MM.1S (cell line): ENCODE data around the gene FOXK2.
A peak's percentile ranks its signal among the peaks of the same experiment; 100 is the strongest.

Experiments used
- DNase-seq: peaks from one replicate; pipeline ENCODE4 v3.0.0-alpha.2; 2015
- H2AFZ ChIP-seq: fragments of 300-600 bp; sonication (generic); 2 replicates; pipeline ENCODE4 v1.6.0; 2016; ENCODE audit warnings: antibody characterized with exemption, low read length
- H3F3A ChIP-seq: fragments of 300-600 bp; sonication (generic); 2 replicates; pipeline ENCODE4 v1.6.1; 2016; ENCODE audit warnings: mild to moderate bottlenecking, antibody characterized with exemption, low read length, moderate library complexity, mixed read lengths; ENCODE audit not compliant: insufficient read depth
- H3K27ac ChIP-seq: fragments of 300-600 bp; sonication (generic); 2 replicates; pipeline ENCODE4 v1.5.1; 2016; ENCODE audit warnings: mild to moderate bottlenecking, low read length
- H3K27me3 ChIP-seq: fragments of 300-600 bp; sonication (generic); replicated peaks from 2 replicates; pipeline ENCODE4 v1.6.0; 2016; ENCODE audit warnings: low read length; ENCODE audit not compliant: insufficient read depth
- H3K36me3 ChIP-seq: fragments of 300-600 bp; sonication (generic); replicated peaks from 2 replicates; pipeline ENCODE4 v1.6.1; 2016; ENCODE audit warnings: mild to moderate bottlenecking, low read length, mixed read lengths; ENCODE audit not compliant: insufficient read depth
- H3K4me1 ChIP-seq: fragments of 300-600 bp; sonication (generic); 2 replicates; pipeline ENCODE4 v1.6.1; 2016; ENCODE audit warnings: low read length, mixed read lengths
- H3K4me2 ChIP-seq: fragments of 300-600 bp; sonication (generic); 2 replicates; pipeline ENCODE4 v1.6.0; 2016; ENCODE audit warnings: low read depth, low read length
- H3K4me3 ChIP-seq: fragments of 300-600 bp; sonication (generic); 2 replicates; pipeline ENCODE4 v1.5.1; 2016; ENCODE audit warnings: low read length, mixed read lengths
- H3K79me2 ChIP-seq: fragments of 300-600 bp; sonication (generic); 2 replicates; pipeline ENCODE4 v1.6.1; 2016; ENCODE audit warnings: mixed run types, low read length, mixed read lengths
- H3K9ac ChIP-seq: fragments of 300-600 bp; sonication (generic); 2 replicates; pipeline ENCODE4 v1.6.1; 2016; ENCODE audit warnings: low read length, mixed read lengths
- H3K9me2 ChIP-seq: fragments of 300-600 bp; sonication (generic); replicated peaks from 2 replicates; pipeline ENCODE4 v1.6.1; 2016; ENCODE audit warnings: mild to moderate bottlenecking, low read length, mixed read lengths; ENCODE audit not compliant: insufficient read depth
- H3K9me3 ChIP-seq: fragments of 300-600 bp; sonication (generic); replicated peaks from 2 replicates; pipeline ENCODE4 v1.6.1; 2016; ENCODE audit warnings: mild to moderate bottlenecking, low read length, mixed read lengths; ENCODE audit not compliant: insufficient read depth
- H4K20me1 ChIP-seq: fragments of 300-600 bp; sonication (generic); 2 replicates; pipeline ENCODE4 v1.6.1; 2016; ENCODE audit warnings: mild to moderate bottlenecking, low read length, moderate library complexity, mixed read lengths; ENCODE audit not compliant: insufficient read depth
- EZH2 ChIP-seq: fragments of 300-600 bp; sonication (generic); optimal IDR thresholded peaks from 2 replicates; pipeline ENCODE3; 2017; ENCODE audit warnings: low read depth, mild to moderate bottlenecking, antibody characterized with exemption, low read length, mixed read lengths
- EZH2phosphoT487 ChIP-seq: fragments of 300-600 bp; sonication (generic); IDR thresholded peaks from 2 replicates; pipeline ENCODE4 v1.6.1; 2018; ENCODE audit warnings: antibody characterized with exemption, low read length
- TF ChIP-seq, protein P1 (sequence below): fragments of 300-600 bp; sonication (generic); IDR thresholded peaks from 2 replicates; pipeline ENCODE4 v1.5.1; 2016; ENCODE audit warnings: antibody characterized with exemption, low read length, mixed read lengths

FOXK2 gene

DNA sequence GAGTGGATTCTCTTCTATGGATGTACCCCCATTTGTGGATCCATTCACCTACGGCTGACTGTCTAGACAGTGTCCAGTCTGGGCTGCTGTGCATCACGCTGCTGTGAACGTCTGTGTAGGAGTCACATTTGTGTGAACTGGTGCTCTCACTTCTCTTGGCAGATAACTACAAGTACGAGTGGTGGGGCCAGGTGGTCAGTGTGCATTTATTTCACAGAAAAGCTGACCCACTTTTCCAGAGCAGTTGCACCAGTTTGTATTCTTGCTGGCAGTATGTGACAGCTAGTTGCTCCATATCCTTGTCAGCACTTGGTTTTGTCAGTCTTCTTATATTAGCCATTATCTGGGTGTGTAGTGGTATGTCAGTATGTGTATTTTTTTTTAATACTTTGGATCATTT, 28.4 kb downstream of the FOXK2 start:
- Histone ChIP-seq H3K4me2 (no peak overlapping the region), H3K79me2 (peaks cover 100% of the 10 kb centered on the region), H3K9me2 (no peaks in the 10 kb centered on the region), H3K27me3 (no peaks in the 10 kb centered on the region), H3K9ac (no peak overlapping the region), H3K27ac (no peak overlapping the region), H2AFZ (no peak overlapping the region), H3F3A (peaks cover 6% of the 10 kb centered on the region; the same call in 1 of the 2 replicates), H4K20me1 (peaks cover 51% of the 10 kb centered on the region), H3K9me3 (no peaks in the 10 kb centered on the region), H3K4me1 (peaks cover 9% of the 10 kb centered on the region), H3K36me3 (no peaks in the 10 kb centered on the region), H3K4me3 (no peak overlapping the region)
- TF ChIP-seq, protein P1, sequence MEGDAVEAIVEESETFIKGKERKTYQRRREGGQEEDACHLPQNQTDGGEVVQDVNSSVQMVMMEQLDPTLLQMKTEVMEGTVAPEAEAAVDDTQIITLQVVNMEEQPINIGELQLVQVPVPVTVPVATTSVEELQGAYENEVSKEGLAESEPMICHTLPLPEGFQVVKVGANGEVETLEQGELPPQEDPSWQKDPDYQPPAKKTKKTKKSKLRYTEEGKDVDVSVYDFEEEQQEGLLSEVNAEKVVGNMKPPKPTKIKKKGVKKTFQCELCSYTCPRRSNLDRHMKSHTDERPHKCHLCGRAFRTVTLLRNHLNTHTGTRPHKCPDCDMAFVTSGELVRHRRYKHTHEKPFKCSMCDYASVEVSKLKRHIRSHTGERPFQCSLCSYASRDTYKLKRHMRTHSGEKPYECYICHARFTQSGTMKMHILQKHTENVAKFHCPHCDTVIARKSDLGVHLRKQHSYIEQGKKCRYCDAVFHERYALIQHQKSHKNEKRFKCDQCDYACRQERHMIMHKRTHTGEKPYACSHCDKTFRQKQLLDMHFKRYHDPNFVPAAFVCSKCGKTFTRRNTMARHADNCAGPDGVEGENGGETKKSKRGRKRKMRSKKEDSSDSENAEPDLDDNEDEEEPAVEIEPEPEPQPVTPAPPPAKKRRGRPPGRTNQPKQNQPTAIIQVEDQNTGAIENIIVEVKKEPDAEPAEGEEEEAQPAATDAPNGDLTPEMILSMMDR: no peak
- no peak for TF ChIP-seq EZH2
- TF ChIP-seq EZH2phosphoT487: no peak
- no peak for DNase-seq

DNA sequence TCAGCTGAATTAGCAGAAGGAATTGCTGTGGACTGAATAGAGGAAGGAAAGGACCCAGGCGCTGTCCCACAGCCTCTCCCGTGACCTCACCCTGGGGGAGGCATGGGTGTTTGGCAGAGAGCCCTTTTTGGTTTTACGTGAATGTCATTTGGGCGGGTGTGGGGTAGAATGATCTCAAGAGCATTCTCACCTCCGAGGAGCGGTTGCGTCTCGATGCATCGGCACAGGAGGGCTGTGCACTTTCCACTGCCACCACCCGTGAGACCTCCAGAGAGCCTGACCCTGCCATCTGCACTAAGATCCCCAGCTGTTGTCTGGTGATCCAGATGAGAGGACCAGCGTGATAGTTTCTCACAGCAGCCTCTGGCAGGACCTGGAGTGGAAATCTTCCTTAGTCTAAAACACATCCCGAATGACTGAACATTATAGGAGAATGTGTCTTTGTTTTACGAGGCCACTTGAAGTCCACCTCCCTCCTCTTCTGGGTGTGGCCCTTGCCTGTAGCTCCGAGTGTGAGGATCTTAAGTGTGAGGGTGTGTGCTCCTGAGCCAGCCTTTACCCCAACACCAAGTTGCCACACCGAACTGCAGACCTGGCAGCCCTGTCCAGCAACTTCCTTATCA, 29.3 kb downstream of the FOXK2 start:
- Histone ChIP-seq H3K4me3 (no peak overlapping the region), H2AFZ (no peak overlapping the region), H3F3A (peaks cover 8% of the 10 kb centered on the region; the same call in 1 of the 2 replicates), H3K9me3 (no peaks in the 10 kb centered on the region), H3K36me3 (no peaks in the 10 kb centered on the region), H4K20me1 (peaks cover 57% of the 10 kb centered on the region), H3K27ac (no peak overlapping the region), H3K4me2 (no peak overlapping the region), H3K27me3 (no peaks in the 10 kb centered on the region), H3K4me1 (peaks cover 9% of the 10 kb centered on the region), H3K9me2 (no peaks in the 10 kb centered on the region), H3K79me2 (peaks cover 100% of the 10 kb centered on the region), H3K9ac (no peak overlapping the region)
- no peak for DNase-seq
- TF ChIP-seq, protein P1: no peak
- no peak for TF ChIP-seq EZH2
- TF ChIP-seq EZH2phosphoT487: no peak

DNA sequence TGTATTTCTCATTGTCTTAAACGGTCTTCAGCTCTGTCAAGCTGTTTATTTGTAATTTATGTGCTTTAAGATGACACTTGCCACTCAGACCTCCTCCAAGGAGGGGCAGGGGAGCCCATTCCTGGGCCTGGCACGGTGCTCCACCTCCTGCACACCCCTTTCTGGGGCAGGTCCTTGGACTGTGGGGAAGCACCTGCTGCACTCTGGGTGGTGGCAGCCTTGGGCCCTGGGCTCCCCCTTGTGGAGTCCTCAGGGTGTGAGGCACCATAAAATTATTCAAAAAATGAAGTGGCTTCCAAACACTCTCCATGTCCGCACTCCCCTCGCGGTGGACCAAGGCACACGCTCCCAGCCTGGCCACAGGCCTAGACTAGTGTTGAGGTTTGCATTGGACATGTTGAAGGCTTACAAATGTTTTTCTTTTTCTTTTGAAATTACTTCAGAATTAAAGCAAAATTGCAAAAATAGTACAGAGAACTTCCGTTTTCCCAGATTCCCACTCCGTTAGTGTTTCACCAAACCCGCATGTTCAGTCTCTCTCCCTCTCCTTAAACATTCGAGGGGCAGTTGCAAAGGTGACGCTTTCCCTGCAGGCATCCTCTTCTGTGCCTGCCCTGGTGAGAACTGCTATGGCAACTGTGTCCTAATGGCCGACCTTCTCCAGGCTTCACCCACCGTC, 32.4 kb downstream of the FOXK2 start:
- Histone ChIP-seq H3K9me3 (no peaks in the 10 kb centered on the region), H3K4me2 (0 out of 2 replicates have a peak overlapping the region, but pooled peaks have one; percentile 4), H3K27ac (no peak overlapping the region), H3K27me3 (no peaks in the 10 kb centered on the region), H3K4me1 (peaks cover 15% of the 10 kb centered on the region), H3K9me2 (no peaks in the 10 kb centered on the region), H2AFZ (no peak overlapping the region), H3F3A (peaks cover 13% of the 10 kb centered on the region; the same call in 1 of the 2 replicates), H3K4me3 (no peak overlapping the region), H3K79me2 (peaks cover 99% of the 10 kb centered on the region), H3K36me3 (no peaks in the 10 kb centered on the region), H4K20me1 (peaks cover 52% of the 10 kb centered on the region), H3K9ac (no peak overlapping the region)
- TF ChIP-seq, protein P1: peak; percentile 89
- no peak for TF ChIP-seq EZH2phosphoT487
- peak; percentile 86 for DNase-seq
